ENCODE results near the gene MRPS6. TPM values are rescaled to one million over a fixed set of nuclear protein-coding genes. Genes with fewer than 3 reads are reported as not detected.

The MRPS6 gene
- total RNA-seq, 2 experiments from 2014 or later, result 114 to 117 TPM

DNA sequence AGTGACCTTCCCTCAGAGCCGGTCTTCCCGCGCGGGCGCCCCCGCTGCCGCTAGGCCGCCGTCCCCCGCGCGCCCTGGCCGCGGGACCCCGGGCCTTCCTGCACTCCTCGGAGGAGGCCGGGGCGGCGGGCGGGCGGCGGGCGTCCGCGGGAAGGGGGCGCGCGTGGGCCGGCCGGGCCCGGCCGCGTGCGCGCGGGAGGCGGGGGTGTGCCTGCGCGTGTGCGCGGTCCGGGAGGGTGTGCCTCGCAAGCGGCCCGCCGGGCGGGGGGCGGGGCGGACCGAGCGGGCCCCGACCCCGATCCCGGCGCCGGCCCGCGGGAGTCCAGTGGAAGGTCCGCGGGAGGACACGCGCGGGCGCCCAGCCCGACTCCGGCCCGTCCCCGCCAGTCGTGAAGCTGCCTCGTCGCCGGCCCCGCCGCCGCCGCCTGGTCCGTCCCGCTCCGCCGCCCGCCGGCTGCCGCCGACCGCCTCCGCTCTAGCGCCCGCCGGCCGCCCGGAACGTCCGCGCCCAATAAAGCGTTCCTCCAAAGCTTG is 438 bp downstream of the MRPS6 start:
- Mint-ChIP-seq H3K36me3 (peaks cover 40% of the 10 kb centered on the region), H3K27ac (peak overlapping the region; percentile 87), H3K27me3 (no peaks in the 10 kb centered on the region), H3K4me1 (ENCODE audit: low read depth) (peaks cover 46% of the 10 kb centered on the region), H3K4me3 (peak overlapping the region; percentile 95), H3K9me3 (no peaks in the 10 kb centered on the region)
- peak; percentile 32 for DNase-seq
- intact Hi-C loops (cut with micrococcal nuclease), result loop anchor here (1.0 to 10.0 kb wide), 4 partner anchors 98 to 429 kb away; partner anchors contain the start of genes CRYZL1 and ITSN1
- CTCF ChIA-PET, result interaction anchor here (0.8 to 4.1 kb wide), 10 partner anchors 16 to 274 kb away, joined by 3 to 40 read pairs (median 5); no protein-coding TSS in a partner anchor
- POLR2A ChIA-PET, result interaction anchor here (0.7 to 4.2 kb wide), 12 partner anchors 9 to 159 kb away, joined by 3 to 53 read pairs (median 4); partner anchors contain the start of gene ATP5PO

DNA sequence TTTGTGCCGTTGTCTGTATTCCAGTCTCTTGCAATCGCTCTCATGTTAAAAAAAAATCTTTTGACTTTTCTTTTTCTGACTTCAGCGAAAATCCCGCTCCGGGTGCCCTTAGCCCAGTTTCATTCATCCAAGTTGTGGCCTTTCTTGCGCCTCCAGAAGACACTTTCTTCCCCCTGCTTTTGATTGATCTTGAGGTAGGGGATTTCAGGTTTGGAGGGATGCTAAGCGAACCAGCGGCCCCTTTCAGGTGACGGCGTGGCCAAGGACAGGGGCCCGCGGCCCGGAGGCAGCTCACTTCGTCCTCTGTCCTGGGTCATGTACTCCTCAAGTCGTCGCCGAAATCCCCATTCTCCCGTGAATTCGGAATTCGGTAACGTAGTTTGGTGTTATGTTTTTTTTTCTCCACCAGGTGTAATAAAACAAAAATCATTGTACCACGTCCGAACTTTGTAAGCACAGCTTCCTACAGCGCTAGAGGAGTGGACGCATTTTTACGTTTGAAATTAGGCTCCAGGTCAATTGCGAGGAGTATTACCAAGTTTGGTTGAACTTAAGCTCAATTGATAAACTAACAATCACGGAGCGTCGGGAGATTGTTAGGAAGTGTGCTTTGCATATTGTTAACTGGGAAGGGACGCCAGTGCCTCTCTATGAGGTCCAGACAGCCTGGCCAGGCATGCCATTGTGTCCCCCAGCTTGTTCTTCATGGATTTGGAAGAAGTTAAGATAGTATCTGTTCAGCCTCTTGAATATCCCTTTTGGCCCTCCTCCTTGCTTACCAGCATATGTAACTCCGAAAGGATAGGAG is 1.1 kb downstream of the MRPS6 start:
- Mint-ChIP-seq H3K27ac (peak overlapping the region; percentile 87), H3K27me3 (no peaks in the 10 kb centered on the region), H3K36me3 (peaks cover 45% of the 10 kb centered on the region), H3K4me3 (peak overlapping the region; percentile 95), H3K4me1 (ENCODE audit: low read depth) (peaks cover 52% of the 10 kb centered on the region), H3K9me3 (no peaks in the 10 kb centered on the region)
- no peak for DNase-seq
- POLR2A ChIA-PET, result interaction anchor here (1.1 to 4.2 kb wide), 8 partner anchors 9 to 159 kb away, joined by 3 to 53 read pairs (median 6); partner anchors contain the start of gene ATP5PO
- intact Hi-C loops (cut with micrococcal nuclease), result loop anchor here (2.0 to 10.0 kb wide), 3 partner anchors 52 to 430 kb away; partner anchors contain the start of genes CRYZL1 and ITSN1
- CTCF ChIA-PET, result interaction anchor here (0.8 to 4.1 kb wide), 8 partner anchors 16 to 273 kb away, joined by 3 to 40 read pairs (median 5); no protein-coding TSS in a partner anchor

DNA sequence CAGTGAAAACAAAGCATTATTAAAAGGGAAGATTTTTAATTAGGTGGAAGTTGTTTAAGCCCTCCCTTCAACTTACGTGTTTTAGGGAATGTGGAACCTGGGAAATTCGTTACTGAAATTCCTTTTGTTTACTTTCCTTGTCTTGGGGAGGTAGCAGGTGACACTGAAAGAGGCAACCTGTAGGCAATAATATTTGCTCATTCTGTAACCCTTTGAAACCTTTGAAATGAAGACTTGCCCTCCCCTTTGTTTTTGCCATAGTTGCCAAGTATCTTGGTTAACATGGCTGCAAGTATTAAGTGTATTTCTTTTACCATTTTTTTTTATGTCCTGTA is 1.7 kb downstream of the MRPS6 start:
- ChIA-PET CTCF (interaction anchor here (0.9 to 4.1 kb wide), 5 partner anchors 15 to 273 kb away, joined by 3 to 40 read pairs (median 5); no protein-coding TSS in a partner anchor), POLR2A (interaction anchor here (1.1 to 4.2 kb wide), 8 partner anchors 8 to 160 kb away, joined by 3 to 53 read pairs (median 6); partner anchors contain the start of gene ATP5PO)
- no peak for DNase-seq
- Mint-ChIP-seq H3K4me3 (peak overlapping the region; percentile 95), H3K27me3 (no peaks in the 10 kb centered on the region), H3K9me3 (no peaks in the 10 kb centered on the region), H3K36me3 (peaks cover 50% of the 10 kb centered on the region), H3K4me1 (ENCODE audit: low read depth) (peaks cover 57% of the 10 kb centered on the region), H3K27ac (peak overlapping the region; percentile 87)
- intact Hi-C loops (cut with micrococcal nuclease), result loop anchor here (2.0 to 10.0 kb wide), 3 partner anchors 53 to 430 kb away; partner anchors contain the start of genes CRYZL1 and ITSN1

DNA sequence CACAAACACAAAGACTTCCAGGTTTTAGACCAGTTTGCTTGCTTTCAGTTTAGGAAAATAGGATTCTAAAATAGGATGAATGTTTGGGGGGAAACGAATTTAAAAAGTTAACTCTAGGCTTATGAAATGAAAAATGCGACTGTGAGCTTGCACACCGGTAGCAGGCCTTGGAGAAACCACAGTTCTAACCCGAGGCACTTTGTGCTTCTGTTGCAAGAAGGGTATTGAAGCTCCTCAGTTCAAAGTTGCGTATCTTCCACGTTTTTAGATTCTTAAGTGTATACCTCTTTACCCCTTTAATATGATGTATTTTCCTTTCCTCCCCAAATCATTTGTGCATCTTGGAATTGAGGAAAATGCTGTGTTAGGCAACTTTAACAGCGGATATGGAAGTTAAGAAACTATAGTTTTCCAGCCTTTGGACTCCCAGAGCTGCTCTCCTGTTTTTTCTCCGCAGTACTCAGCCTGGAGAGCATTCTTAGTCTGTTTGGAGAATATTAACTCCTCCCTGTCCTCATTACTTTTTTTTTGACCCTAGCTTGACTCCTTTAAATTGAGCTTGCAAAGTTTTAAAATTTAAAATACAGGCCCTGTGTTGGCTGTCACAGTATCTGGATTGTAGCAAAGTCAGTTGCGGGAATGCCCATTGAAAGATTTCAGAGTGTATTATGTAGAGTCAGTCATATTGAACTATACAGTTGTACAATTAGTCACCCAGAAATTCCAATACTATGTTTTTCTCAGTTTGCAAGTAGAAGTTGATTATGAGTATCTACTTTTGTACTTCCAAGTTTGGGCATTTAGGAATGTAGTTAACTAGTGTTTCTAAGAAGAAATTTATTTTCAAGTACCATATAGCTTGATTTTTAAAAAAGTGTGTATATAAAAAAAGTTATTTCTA is 2.6 kb downstream of the MRPS6 start:
- peak overlapping the region; percentile 87 for H3K27ac Mint-ChIP-seq
- H3K36me3 Mint-ChIP-seq, result peaks cover 59% of the 10 kb centered on the region
- intact Hi-C loops (cut with micrococcal nuclease), result loop anchor here (2.0 to 10.0 kb wide), 4 partner anchors 54 to 431 kb away; partner anchors contain the start of genes CRYZL1 and ITSN1
- H3K4me3 Mint-ChIP-seq, result peak overlapping the region; percentile 95
- CTCF ChIA-PET, result interaction anchor here (1.0 to 4.1 kb wide), 4 partner anchors 13 to 272 kb away, joined by 3 to 40 read pairs (median 4); no protein-coding TSS in a partner anchor
- no peak for DNase-seq
- POLR2A ChIA-PET, result interaction anchor here (0.6 to 4.2 kb wide), 6 partner anchors 25 to 130 kb away, joined by 3 to 53 read pairs (median 6); no protein-coding TSS in a partner anchor
- peaks cover 67% of the 10 kb centered on the region for H3K4me1 Mint-ChIP-seq (ENCODE audit: low read depth)
- no peaks in the 10 kb centered on the region for H3K9me3 Mint-ChIP-seq
- H3K27me3 Mint-ChIP-seq, result no peaks in the 10 kb centered on the region

DNA sequence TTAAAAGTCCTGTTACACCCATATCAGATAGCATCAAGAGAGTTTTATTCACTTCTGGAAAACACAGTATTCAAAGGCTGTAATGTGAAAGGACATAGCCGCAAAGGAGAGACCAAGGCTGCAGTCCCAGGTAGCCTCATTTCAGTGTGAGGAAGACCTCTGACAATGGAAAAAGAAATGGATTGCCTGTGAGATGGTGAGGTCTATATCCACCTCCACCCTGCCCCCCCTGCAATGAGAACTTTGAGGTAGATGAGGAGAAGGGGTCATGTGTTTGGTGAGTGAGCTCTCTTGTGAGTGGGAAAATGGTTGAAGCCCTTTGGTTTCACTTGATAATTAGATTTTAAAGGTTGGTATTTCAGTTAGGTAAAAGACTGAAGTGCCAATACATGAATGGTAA is 3.5 kb downstream of the MRPS6 start:
- ChIA-PET CTCF (interaction anchor here (1.8 kb wide), 1 partner anchor 145 kb away, joined by 4 read pairs; no protein-coding TSS in a partner anchor), POLR2A (interaction anchor here (1.2 kb wide), 1 partner anchor 53 kb away, joined by 3 read pairs; no protein-coding TSS in a partner anchor)
- H3K9me3 Mint-ChIP-seq, result no peaks in the 10 kb centered on the region
- peaks cover 61% of the 10 kb centered on the region for H3K36me3 Mint-ChIP-seq
- H3K4me1 Mint-ChIP-seq (ENCODE audit: low read depth), result peaks cover 74% of the 10 kb centered on the region
- H3K4me3 Mint-ChIP-seq, result peak overlapping the region; percentile 20
- peak overlapping the region; percentile 2 for H3K27ac Mint-ChIP-seq
- no peaks in the 10 kb centered on the region for H3K27me3 Mint-ChIP-seq
- no peak for DNase-seq
- intact Hi-C loops (cut with micrococcal nuclease), result loop anchor here (2.0 to 10.0 kb wide), 3 partner anchors 55 to 432 kb away; partner anchors contain the start of genes CRYZL1 and ITSN1

DNA sequence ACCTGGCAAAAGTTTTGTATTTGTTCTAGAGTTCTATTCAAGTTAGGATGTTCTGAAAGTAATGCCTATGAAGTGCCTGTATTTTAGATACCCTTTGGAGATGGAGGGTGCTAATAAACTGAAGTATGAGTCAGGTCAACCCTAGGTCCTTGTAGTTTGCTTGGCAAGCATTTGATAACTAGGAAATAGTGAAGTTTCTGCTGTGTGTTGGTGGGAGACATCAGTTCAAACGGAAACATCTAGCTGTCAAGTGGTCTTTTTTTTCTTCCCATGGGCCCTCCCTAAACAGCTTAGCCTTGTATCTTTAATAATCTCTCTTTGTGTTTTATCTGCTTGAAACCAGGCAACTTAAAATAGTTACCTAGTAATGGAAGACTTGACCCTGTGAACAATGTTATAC is 4.5 kb downstream of the MRPS6 start:
- no peaks in the 10 kb centered on the region for H3K9me3 Mint-ChIP-seq
- H3K36me3 Mint-ChIP-seq, result peaks cover 71% of the 10 kb centered on the region
- intact Hi-C loops (cut with micrococcal nuclease), result loop anchor here (2.0 to 10.0 kb wide), 3 partner anchors 56 to 433 kb away; partner anchors contain the start of genes CRYZL1 and ITSN1
- H3K27me3 Mint-ChIP-seq, result no peaks in the 10 kb centered on the region
- ChIA-PET CTCF (interaction anchor here (1.8 kb wide), 2 partner anchors 146 to 154 kb away, joined by 4 to 7 read pairs; no protein-coding TSS in a partner anchor), POLR2A (interaction anchor here (1.3 kb wide), 1 partner anchor 9 kb away, joined by 3 read pairs; no protein-coding TSS in a partner anchor)
- H3K27ac Mint-ChIP-seq, result peak overlapping the region; percentile 71
- H3K4me1 Mint-ChIP-seq (ENCODE audit: low read depth), result peaks cover 79% of the 10 kb centered on the region
- peak overlapping the region; percentile 7 for H3K4me3 Mint-ChIP-seq
- no peak for DNase-seq

DNA sequence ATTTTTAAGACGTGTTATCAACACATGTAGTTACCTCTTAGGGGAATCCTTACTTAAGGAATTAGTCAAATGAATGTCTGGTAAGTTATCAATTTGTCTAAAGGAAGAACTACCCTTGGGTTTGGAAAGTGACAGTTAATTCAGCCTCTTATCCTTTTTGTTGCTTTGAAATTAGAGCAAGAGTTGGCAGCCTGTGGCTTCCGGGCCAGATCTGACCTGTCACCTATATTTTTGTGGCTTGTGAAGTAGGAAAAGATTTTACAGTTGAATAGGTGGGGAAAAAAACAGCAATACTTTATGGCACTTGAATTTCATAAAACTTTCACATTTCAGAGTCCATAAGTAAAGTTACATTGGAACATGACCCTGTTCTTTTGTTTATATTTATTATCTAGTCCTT is 5.5 kb downstream of the MRPS6 start:
- peak; percentile 53 for DNase-seq
- H3K36me3 Mint-ChIP-seq, result peaks cover 79% of the 10 kb centered on the region
- ChIA-PET CTCF (interaction anchor here (1.8 kb wide), 1 partner anchor 155 kb away, joined by 7 read pairs; no protein-coding TSS in a partner anchor), POLR2A (no interaction called here)
- peak overlapping the region; percentile 49 for H3K27ac Mint-ChIP-seq
- H3K4me3 Mint-ChIP-seq, result peak overlapping the region; percentile 27
- H3K9me3 Mint-ChIP-seq, result no peaks in the 10 kb centered on the region
- H3K27me3 Mint-ChIP-seq, result no peaks in the 10 kb centered on the region
- intact Hi-C loops (cut with micrococcal nuclease), result loop anchor here (5.0 to 10.0 kb wide), 2 partner anchors 57 to 434 kb away; partner anchors contain the start of genes CRYZL1 and ITSN1
- H3K4me1 Mint-ChIP-seq (ENCODE audit: low read depth), result peaks cover 89% of the 10 kb centered on the region

DNA sequence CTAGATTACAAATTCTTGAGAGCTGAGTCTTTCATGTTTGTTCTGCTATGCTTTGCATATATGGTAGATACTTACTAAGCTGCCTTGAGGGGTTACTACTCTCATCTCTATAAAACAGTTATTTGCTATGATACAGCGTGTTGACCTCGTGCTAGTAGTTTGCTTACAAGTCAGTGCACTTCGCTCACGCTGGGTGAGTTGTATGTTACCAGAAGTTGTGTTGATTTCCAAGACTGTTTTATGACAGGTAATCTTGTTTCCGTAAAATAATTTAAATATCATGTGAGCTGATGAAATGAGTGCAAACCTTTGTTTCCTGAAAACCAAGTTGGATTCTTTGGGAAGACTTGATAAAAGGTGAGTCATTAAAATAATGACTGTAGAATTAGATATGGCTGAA is 7.3 kb downstream of the MRPS6 start:
- no peak for DNase-seq
- CTCF ChIA-PET, result interaction anchor here (3.3 to 4.5 kb wide), 2 partner anchors 156 to 267 kb away, joined by 13 to 22 read pairs; no protein-coding TSS in a partner anchor
- H3K4me3 Mint-ChIP-seq, result no peak overlapping the region
- no peak overlapping the region for H3K27ac Mint-ChIP-seq
- H3K27me3 Mint-ChIP-seq, result no peaks in the 10 kb centered on the region
- H3K9me3 Mint-ChIP-seq, result no peaks in the 10 kb centered on the region
- POLR2A ChIA-PET, result interaction anchor here (0.6 to 1.4 kb wide), 2 partner anchors 12 to 131 kb away, joined by 3 to 5 read pairs; no protein-coding TSS in a partner anchor
- H3K4me1 Mint-ChIP-seq (ENCODE audit: low read depth), result peaks cover 90% of the 10 kb centered on the region
- peaks cover 71% of the 10 kb centered on the region for H3K36me3 Mint-ChIP-seq
- intact Hi-C loops (cut with micrococcal nuclease), result loop anchor here (5.0 kb wide), 1 partner anchor 47 kb away; no protein-coding TSS in a partner anchor

DNA sequence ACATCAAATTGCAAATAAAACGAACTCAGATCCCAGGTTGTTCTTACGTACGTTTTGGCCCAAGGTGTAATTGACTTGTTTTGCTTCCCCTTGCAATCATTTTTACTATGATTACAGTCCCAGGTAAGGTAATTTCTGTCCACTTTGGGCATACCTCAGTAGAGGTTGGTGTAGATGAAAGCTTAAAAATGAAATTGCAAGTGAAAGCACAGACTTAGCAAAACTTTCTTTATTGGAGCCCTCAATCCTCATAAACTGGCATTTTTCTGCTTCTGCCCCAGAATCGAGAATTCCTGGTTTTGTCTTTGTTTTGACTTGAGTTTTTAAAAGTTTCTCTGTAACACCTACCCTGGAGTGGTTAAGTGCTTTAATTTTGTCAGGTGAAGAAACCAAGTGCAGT is 9.4 kb downstream of the MRPS6 start:
- Mint-ChIP-seq H3K9me3 (no peaks in the 10 kb centered on the region), H3K27me3 (no peaks in the 10 kb centered on the region), H3K36me3 (peaks cover 55% of the 10 kb centered on the region), H3K4me3 (no peak overlapping the region), H3K27ac (peak overlapping the region; percentile 50), H3K4me1 (ENCODE audit: low read depth) (peaks cover 70% of the 10 kb centered on the region)
- CTCF ChIA-PET, result interaction anchor here (3.3 to 4.5 kb wide), 2 partner anchors 159 to 265 kb away, joined by 13 to 22 read pairs; no protein-coding TSS in a partner anchor
- DNase-seq, result no peak
- intact Hi-C loops (cut with micrococcal nuclease), result loop anchor here (5.0 kb wide), 1 partner anchor 45 kb away; no protein-coding TSS in a partner anchor
- POLR2A ChIA-PET, result interaction anchor here (1.0 to 1.2 kb wide), 2 partner anchors 8 to 12 kb away, joined by 3 to 4 read pairs; no protein-coding TSS in a partner anchor

DNA sequence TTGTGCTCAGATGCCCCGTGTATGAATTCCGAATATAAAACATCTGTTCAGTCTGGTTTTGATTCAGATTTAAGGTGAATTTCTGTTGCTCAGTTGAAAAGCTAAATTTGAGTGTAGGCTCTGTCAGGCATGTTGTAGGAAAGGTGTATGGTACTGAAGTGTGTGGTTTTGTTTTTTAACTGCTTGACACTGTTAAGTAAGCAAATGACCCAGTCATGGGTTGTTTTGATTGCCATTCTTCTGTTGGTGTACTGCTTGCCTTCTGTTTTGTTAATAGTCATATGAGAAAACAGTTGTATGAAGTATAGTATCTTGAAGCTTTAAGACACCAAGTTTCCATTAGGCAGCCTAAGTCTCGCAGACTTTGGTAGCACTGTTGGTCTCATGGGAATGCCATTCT is 10.0 kb downstream of the MRPS6 start:
- POLR2A ChIA-PET, result interaction anchor here (1.0 to 1.2 kb wide), 2 partner anchors 9 to 12 kb away, joined by 3 to 4 read pairs; no protein-coding TSS in a partner anchor
- Mint-ChIP-seq H3K9me3 (no peaks in the 10 kb centered on the region), H3K4me3 (no peak overlapping the region)

More for the DNA sequence above, 10.0 kb downstream of the MRPS6 start:
- CTCF ChIA-PET, result interaction anchor here (0.7 to 4.5 kb wide), 2 partner anchors 159 to 1977 kb away, joined by 3 to 22 read pairs; partner anchors contain the start of gene SETD4
- Mint-ChIP-seq H3K36me3 (peaks cover 53% of the 10 kb centered on the region), H3K4me1 (ENCODE audit: low read depth) (peaks cover 65% of the 10 kb centered on the region), H3K27me3 (no peaks in the 10 kb centered on the region), H3K27ac (peak overlapping the region; percentile 50)
- no peak for DNase-seq
- intact Hi-C loops (cut with micrococcal nuclease), result loop anchor here (5.0 kb wide), 1 partner anchor 44 kb away; no protein-coding TSS in a partner anchor

Measured in activated CD4-positive, alpha-beta memory T cell treated with anti-CD3 and anti-CD28 coated beads for 36 hours (primary cell).